Panc1 (cell line): Measurements from ENCODE around the gene NDEL1. TPM values are rescaled to one million over a fixed set of nuclear protein-coding genes. Genes with fewer than 3 reads are reported as not detected.

Source experiments
- ATAC-seq: fragments of 200-7000 bp; cut with Tn5 transposase; 2 replicates; pipeline ENCODE4 v1.9.1; 2020; ENCODE audit warnings: mild to moderate bottlenecking, moderate library complexity
- BruUV-seq: library from RNA; stranded (reverse); fragments of 400-500 nt; replicated peaks from 2 replicates; lab custom pipeline; 2021; lab: Mats Ljungman, UMichigan
- CTCF ChIA-PET: fragments of 300-600 bp; sonication (Branson Sonifier 250); formaldehyde crosslinking; loops from one replicate; lab custom pipeline; 2022; ENCODE audit warnings: antibody characterized with exemption; lab: Charles Lee
- POLR2A ChIA-PET: fragments of 300-600 bp; sonication (Branson Sonifier 250); formaldehyde crosslinking; loops from one replicate; lab custom pipeline; 2022; ENCODE audit warnings: antibody characterized with exemption; lab: Charles Lee
- DNase-seq: peaks from one replicate; pipeline ENCODE4 v3.0.0-alpha.2; 2010; ENCODE audit warnings: low read depth, low spot score
- H3K27ac ChIP-seq: 2 replicates; pipeline ENCODE4 v1.5.1; 2011; ENCODE audit warnings: mild to moderate bottlenecking, low read length, inconsistent platforms
- H3K27me3 ChIP-seq: fragments of 200-500 bp; sonication (Bioruptor generic); 2 replicates; pipeline ENCODE4 v1.6.0; 2014; ENCODE audit warnings: low read length, inconsistent platforms; ENCODE audit not compliant: control insufficient read depth, insufficient read depth
- H3K36me3 ChIP-seq: fragments of 200-500 bp; sonication (Bioruptor generic); 2 replicates; pipeline ENCODE4 v1.5.1; 2014; ENCODE audit warnings: inconsistent platforms, mild to moderate bottlenecking, low read length, moderate library complexity; ENCODE audit not compliant: control insufficient read depth, insufficient read depth
- H3K4me1 ChIP-seq: 2 replicates; pipeline ENCODE4 v1.5.1; 2011; ENCODE audit warnings: inconsistent platforms, mild to moderate bottlenecking, low read length, moderate library complexity; ENCODE audit not compliant: control insufficient read depth, insufficient read depth
- H3K4me3 ChIP-seq, 2 experiments: 2 replicates each; pipeline ENCODE4 v1.5.1; 2011 to 2012; ENCODE audit warnings: low read depth in 2 of 2, low read length in 2 of 2, mild to moderate bottlenecking in 2 of 2, inconsistent platforms in 1 of 2, moderate library complexity in 1 of 2
- H3K9me3 ChIP-seq: fragments of 200-500 bp; sonication (Bioruptor generic); 2 replicates; pipeline ENCODE4 v1.5.1; 2014; ENCODE audit warnings: low read depth, mild to moderate bottlenecking, inconsistent platforms, low read length, moderate library complexity; ENCODE audit not compliant: control insufficient read depth, insufficient read depth
- CTCF ChIP-seq: fragments of 450-650 bp; IDR thresholded peaks from 2 replicates; pipeline ENCODE4 v1.5.1; 2017; ENCODE audit warnings: mild to moderate bottlenecking
- POLR2AphosphoS5 ChIP-seq: IDR thresholded peaks from 2 replicates; pipeline ENCODE4 v1.6.1; 2012; ENCODE audit warnings: mild to moderate bottlenecking, low read depth, low read length, moderate library complexity
- SIN3A ChIP-seq: IDR thresholded peaks from 2 replicates; pipeline ENCODE4 v1.6.1; 2012; ENCODE audit warnings: low read depth, mild to moderate bottlenecking, low read length, moderate library complexity, borderline replicate concordance; ENCODE audit not compliant: insufficient read depth
- TCF7L2 ChIP-seq: IDR thresholded peaks from 2 replicates; pipeline ENCODE4 v1.6.1; 2011; ENCODE audit warnings: mild to moderate bottlenecking, low read depth, low read length, inconsistent platforms
- in situ Hi-C: cut with HindIII; loops from 2 replicates; pipeline ENCODE4 v1.10.0; 2016; ENCODE audit warnings: low sequenced_read_pairs, low pct_unique_long_range_greater_than_20kb
- intact Hi-C: fragments of 100-400 bp; cut with micrococcal nuclease; formaldehyde crosslinking; loops from one replicate; pipeline ENCODE4 v1.10.0; 2022; ENCODE audit not compliant: unreplicated experiment
- total RNA-seq: library from RNA; stranded (reverse); gene quantifications from one replicate; pipeline ENCODE4 v1.2.1, GENCODE V29; 2021; ENCODE audit not compliant: unreplicated experiment
- TF ChIP-seq, protein P1 (sequence below), 2 experiments: IDR thresholded peaks; 2 replicates each; pipeline ENCODE4 v1.6.1; 2011 to 2012; ENCODE audit warnings: low read depth in 2 of 2, control low read depth in 1 of 2, low read length in 1 of 2, mild to moderate bottlenecking in 1 of 2, moderate library complexity in 1 of 2; ENCODE audit not compliant: insufficient read depth in 1 of 2

The NDEL1 gene
- total RNA-seq, 1 experiment from 2014 or later: 44.8 TPM

DNA sequence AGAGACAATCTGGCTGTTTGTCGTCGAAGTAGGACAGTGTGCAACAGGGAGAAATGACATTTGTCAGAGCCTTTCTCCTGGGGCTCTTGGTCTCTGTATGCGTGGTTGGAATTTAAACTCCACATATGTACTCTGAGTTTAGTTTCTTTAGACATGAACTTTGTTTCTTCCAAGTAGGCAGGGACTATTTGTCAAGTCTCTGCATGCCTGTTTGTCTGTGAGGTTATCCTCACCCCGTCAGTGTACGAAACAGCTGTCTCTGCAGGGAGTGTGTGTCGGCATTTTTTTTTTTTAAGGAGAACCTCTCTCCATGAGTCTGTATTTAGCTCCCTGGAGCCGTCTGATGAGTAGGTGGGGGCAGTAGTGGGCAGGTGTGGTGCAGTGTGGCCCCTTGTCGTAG is 29.7 kb downstream of the NDEL1 start:
- Histone ChIP-seq H3K4me1 (no peaks in the 10 kb centered on the region), H3K9me3 (no peaks in the 10 kb centered on the region), H3K27me3 (no peaks in the 10 kb centered on the region), H3K4me3 (no peak overlapping the region), H3K27ac (no peak overlapping the region), H3K36me3 (peaks cover 7% of the 10 kb centered on the region)
- TF ChIP-seq TCF7L2 (no peak), SIN3A (no peak), POLR2AphosphoS5 (no peak), CTCF (no peak)
- TF ChIP-seq, protein P1, sequence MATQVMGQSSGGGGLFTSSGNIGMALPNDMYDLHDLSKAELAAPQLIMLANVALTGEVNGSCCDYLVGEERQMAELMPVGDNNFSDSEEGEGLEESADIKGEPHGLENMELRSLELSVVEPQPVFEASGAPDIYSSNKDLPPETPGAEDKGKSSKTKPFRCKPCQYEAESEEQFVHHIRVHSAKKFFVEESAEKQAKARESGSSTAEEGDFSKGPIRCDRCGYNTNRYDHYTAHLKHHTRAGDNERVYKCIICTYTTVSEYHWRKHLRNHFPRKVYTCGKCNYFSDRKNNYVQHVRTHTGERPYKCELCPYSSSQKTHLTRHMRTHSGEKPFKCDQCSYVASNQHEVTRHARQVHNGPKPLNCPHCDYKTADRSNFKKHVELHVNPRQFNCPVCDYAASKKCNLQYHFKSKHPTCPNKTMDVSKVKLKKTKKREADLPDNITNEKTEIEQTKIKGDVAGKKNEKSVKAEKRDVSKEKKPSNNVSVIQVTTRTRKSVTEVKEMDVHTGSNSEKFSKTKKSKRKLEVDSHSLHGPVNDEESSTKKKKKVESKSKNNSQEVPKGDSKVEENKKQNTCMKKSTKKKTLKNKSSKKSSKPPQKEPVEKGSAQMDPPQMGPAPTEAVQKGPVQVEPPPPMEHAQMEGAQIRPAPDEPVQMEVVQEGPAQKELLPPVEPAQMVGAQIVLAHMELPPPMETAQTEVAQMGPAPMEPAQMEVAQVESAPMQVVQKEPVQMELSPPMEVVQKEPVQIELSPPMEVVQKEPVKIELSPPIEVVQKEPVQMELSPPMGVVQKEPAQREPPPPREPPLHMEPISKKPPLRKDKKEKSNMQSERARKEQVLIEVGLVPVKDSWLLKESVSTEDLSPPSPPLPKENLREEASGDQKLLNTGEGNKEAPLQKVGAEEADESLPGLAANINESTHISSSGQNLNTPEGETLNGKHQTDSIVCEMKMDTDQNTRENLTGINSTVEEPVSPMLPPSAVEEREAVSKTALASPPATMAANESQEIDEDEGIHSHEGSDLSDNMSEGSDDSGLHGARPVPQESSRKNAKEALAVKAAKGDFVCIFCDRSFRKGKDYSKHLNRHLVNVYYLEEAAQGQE (IDR thresholded peaks at IDR 0.05; ENCODE audit: insufficient read depth in 1 of 2, low read depth in 2 of 2, low read length in 1 of 2): no peak
- DNase-seq: no peak
- intact Hi-C loops (no loop called here), in situ Hi-C loops (no loop called here)
- no TSS peak for BruUV-seq
- ATAC-seq: no peak
- POLR2A ChIA-PET: no interaction called here
- CTCF ChIA-PET: no interaction called here

- H3K36me3 ChIP-seq: peaks cover 3% of the 10 kb centered on the region
- BruUV-seq: no TSS peak
- no peaks in the 10 kb centered on the region for H3K9me3 ChIP-seq
- no peak for ATAC-seq
- no peaks in the 10 kb centered on the region for H3K27me3 ChIP-seq
- TF ChIP-seq POLR2AphosphoS5: no peak
- TF ChIP-seq, protein P1 (IDR thresholded peaks at IDR 0.05; ENCODE audit: insufficient read depth in 1 of 2, low read depth in 2 of 2, low read length in 1 of 2): no peak
- no peak for TF ChIP-seq CTCF
- TF ChIP-seq SIN3A: no peak
- POLR2A ChIA-PET: no interaction called here
- in situ Hi-C loops: no loop called here
- no peak for DNase-seq
- no peak overlapping the region for H3K27ac ChIP-seq
- H3K4me1 ChIP-seq: no peaks in the 10 kb centered on the region
- intact Hi-C loops: no loop called here
- CTCF ChIA-PET: no interaction called here
- H3K4me3 ChIP-seq: no peak overlapping the region
Measured at GRCh38 chr17:8465759-8466158, 30.1 kb downstream of the NDEL1 start.
